ENCODE results near the gene C9orf152. TPM values are rescaled to one million over a fixed set of nuclear protein-coding genes. Genes with fewer than 3 reads are reported as not detected.

Gene C9orf152
- total and polyA plus RNA-seq, 2 of the 13 experiments (the other 11 are each of a cell fraction or from before 2014, with no cell fraction given) = 0.24 to 0.48 TPM

GRCh38 chr9:110255463-110256379, 47.8 kb upstream of the C9orf152 start (continued):
- no peak for TF ChIP-seq CSRNP2 (CRISPR knock-in tag; conservative IDR thresholded peaks at IDR 0.05; ENCODE audit: low read depth)
- TF ChIP-seq THAP11 (CRISPR knock-in tag; IDR thresholded peaks at IDR 0.05) = no peak
- no peak for TF ChIP-seq ZNF382 (CRISPR knock-in tag; IDR thresholded peaks at IDR 0.05; ENCODE audit: borderline replicate concordance)
- TF ChIP-seq SCMH1 (CRISPR knock-in tag; IDR thresholded peaks at IDR 0.05; ENCODE audit: borderline replicate concordance) = no peak
- no peak for TF ChIP-seq ZSCAN12 (CRISPR knock-in tag; IDR thresholded peaks at IDR 0.05)
- no peak for TF ChIP-seq ZNF333 (CRISPR knock-in tag; IDR thresholded peaks at IDR 0.05; ENCODE audit: borderline replicate concordance)
- peak; percentile 38; the same call in 1 of the 2 replicates for TF ChIP-seq GZF1 (CRISPR knock-in tag; IDR thresholded peaks at IDR 0.05)
- no peak for TF ChIP-seq SUZ12 (IDR thresholded peaks at IDR 0.05; ENCODE audit: low read depth, low read length)
- peak; percentile 55; the same call in 1 of the 2 replicates for TF ChIP-seq TGIF2 (CRISPR knock-in tag; IDR thresholded peaks at IDR 0.05)
- TF ChIP-seq ZNF564 (CRISPR knock-in tag; IDR thresholded peaks at IDR 0.05) = peak; percentile 59; the same call in 1 of the 2 replicates
- TF ChIP-seq ZBTB46 (CRISPR knock-in tag; IDR thresholded peaks at IDR 0.05; ENCODE audit: borderline replicate concordance) = no peak
- peak; percentile 63 for TF ChIP-seq SAP130 (CRISPR knock-in tag; IDR thresholded peaks at IDR 0.05; ENCODE audit: low read depth)
- no peak for TF ChIP-seq CREB3 (CRISPR knock-in tag; IDR thresholded peaks at IDR 0.05)
- no peak for TF ChIP-seq ZSCAN30 (CRISPR knock-in tag; IDR thresholded peaks at IDR 0.05)
- TF ChIP-seq KIAA2018 (CRISPR knock-in tag; IDR thresholded peaks at IDR 0.05; ENCODE audit: borderline replicate concordance) = no peak
- TF ChIP-seq IRF2 (CRISPR knock-in tag; IDR thresholded peaks at IDR 0.05) = peak; percentile 9; the same call in 1 of the 2 replicates
- no peak for TF ChIP-seq RFXAP (CRISPR knock-in tag; IDR thresholded peaks at IDR 0.05; ENCODE audit: borderline replicate concordance)

Data from HepG2 (cell line).